Uterus (tissue), 4 donors: Measurements from ENCODE around the gene BORCS8. TPM values are rescaled to one million over a fixed set of nuclear protein-coding genes. Genes with fewer than 3 reads are reported as not detected.
A peak's percentile ranks its signal among the peaks of the same experiment; 100 is the strongest.

Source experiments
- DNase-seq, 2 donors: peaks; one replicate each; pipeline ENCODE4 v3.0.0-alpha.2; 2019 to 2020
- H3K27ac ChIP-seq, 2 donors: fragments of 200-600 bp; sonication (generic); 1 replicate in 1 of 2; 2 replicates in 1 of 2; pipeline ENCODE4 v1.5.1; 2016 to 2018
- H3K27me3 ChIP-seq, 2 donors: fragments of 200-600 bp; sonication (generic); one replicate each; pipeline ENCODE4 v1.5.1; 2018 to 2019; ENCODE audit warnings: control low read depth in 1 of 2
- H3K36me3 ChIP-seq, 2 donors: fragments of 200-600 bp; sonication (generic); one replicate each; pipeline ENCODE4 v1.5.1; 2019; ENCODE audit warnings: control low read depth in 1 of 2
- H3K4me1 ChIP-seq, 2 donors: fragments of 200-600 bp; sonication (generic); one replicate each; pipeline ENCODE4 v1.5.1; 2018 to 2019; ENCODE audit warnings: control low read depth in 1 of 2
- H3K4me3 ChIP-seq, 2 donors: fragments of 200-600 bp; sonication (generic); 1 replicate in 1 of 2; 2 replicates in 1 of 2; pipeline ENCODE4 v1.5.1; 2018 to 2019; ENCODE audit warnings: mild to moderate bottlenecking in 1 of 2
- H3K9me3 ChIP-seq, 2 donors: fragments of 200-600 bp; sonication (generic); one replicate each; pipeline ENCODE4 v1.5.1; 2019; ENCODE audit warnings: control low read depth in 1 of 2
- POLR2A ChIP-seq, 2 donors: fragments of 450-650 bp; IDR thresholded peaks; one replicate each; pipeline ENCODE4 v1.6.1; 2016; ENCODE audit warnings: antibody characterized with exemption in 2 of 2, mild to moderate bottlenecking in 1 of 2, moderate library complexity in 1 of 2
- intact Hi-C: fragments of 100-400 bp; cut with DNase I; formaldehyde crosslinking; loops from one replicate; pipeline ENCODE4 v1.15.1; 2023; ENCODE audit warnings: low total_unique reads
- total RNA-seq, 4 donors: library from RNA; depleted of rRNA in 3 of 4; stranded (reverse); fragments of >200 nt in 3 of 4; gene quantifications; one replicate each; pipeline versions ENCODE4 v1.1.0 to v1.2.4, GENCODE V29; 2014 to 2023
- TF ChIP-seq, protein P1 (sequence below), 4 experiments: fragments of 200-600 bp in 2 of 4; fragments of 450-650 bp in 2 of 4; sonication (generic) in 2 of 4; IDR thresholded peaks; one replicate each; pipeline ENCODE4 v1.5.1; 2016 to 2019; ENCODE audit warnings: antibody characterized with exemption in 4 of 4, mild to moderate bottlenecking in 2 of 4, moderate library complexity in 1 of 4
- donor health status: DM: yes; HTN: yes; CAD: no.

BORCS8 gene
- total RNA-seq, 4 donors from 2014 or later: 0.26 to 28.4 (median 4.0) TPM; not detected in 1

GRCh38 chr19:19204181-19204580 is 12.2 kb upstream of the BORCS8 start:
- no peaks in the 10 kb centered on the region for H3K36me3 ChIP-seq
- no peak for DNase-seq
- no peaks in the 10 kb centered on the region for H3K27me3 ChIP-seq
- no peaks in the 10 kb centered on the region for H3K9me3 ChIP-seq
- no peak for TF ChIP-seq POLR2A (IDR thresholded peaks at IDR 0.05)
- TF ChIP-seq, protein P1, sequence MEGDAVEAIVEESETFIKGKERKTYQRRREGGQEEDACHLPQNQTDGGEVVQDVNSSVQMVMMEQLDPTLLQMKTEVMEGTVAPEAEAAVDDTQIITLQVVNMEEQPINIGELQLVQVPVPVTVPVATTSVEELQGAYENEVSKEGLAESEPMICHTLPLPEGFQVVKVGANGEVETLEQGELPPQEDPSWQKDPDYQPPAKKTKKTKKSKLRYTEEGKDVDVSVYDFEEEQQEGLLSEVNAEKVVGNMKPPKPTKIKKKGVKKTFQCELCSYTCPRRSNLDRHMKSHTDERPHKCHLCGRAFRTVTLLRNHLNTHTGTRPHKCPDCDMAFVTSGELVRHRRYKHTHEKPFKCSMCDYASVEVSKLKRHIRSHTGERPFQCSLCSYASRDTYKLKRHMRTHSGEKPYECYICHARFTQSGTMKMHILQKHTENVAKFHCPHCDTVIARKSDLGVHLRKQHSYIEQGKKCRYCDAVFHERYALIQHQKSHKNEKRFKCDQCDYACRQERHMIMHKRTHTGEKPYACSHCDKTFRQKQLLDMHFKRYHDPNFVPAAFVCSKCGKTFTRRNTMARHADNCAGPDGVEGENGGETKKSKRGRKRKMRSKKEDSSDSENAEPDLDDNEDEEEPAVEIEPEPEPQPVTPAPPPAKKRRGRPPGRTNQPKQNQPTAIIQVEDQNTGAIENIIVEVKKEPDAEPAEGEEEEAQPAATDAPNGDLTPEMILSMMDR (IDR thresholded peaks at IDR 0.05): no peak
- intact Hi-C loops: no loop called here
- H3K27ac ChIP-seq: no peak overlapping the region
- H3K4me3 ChIP-seq: no peak overlapping the region
- H3K4me1 ChIP-seq: peaks cover 0 to 8% of the 10 kb centered on the region in 2 donors

DNA sequence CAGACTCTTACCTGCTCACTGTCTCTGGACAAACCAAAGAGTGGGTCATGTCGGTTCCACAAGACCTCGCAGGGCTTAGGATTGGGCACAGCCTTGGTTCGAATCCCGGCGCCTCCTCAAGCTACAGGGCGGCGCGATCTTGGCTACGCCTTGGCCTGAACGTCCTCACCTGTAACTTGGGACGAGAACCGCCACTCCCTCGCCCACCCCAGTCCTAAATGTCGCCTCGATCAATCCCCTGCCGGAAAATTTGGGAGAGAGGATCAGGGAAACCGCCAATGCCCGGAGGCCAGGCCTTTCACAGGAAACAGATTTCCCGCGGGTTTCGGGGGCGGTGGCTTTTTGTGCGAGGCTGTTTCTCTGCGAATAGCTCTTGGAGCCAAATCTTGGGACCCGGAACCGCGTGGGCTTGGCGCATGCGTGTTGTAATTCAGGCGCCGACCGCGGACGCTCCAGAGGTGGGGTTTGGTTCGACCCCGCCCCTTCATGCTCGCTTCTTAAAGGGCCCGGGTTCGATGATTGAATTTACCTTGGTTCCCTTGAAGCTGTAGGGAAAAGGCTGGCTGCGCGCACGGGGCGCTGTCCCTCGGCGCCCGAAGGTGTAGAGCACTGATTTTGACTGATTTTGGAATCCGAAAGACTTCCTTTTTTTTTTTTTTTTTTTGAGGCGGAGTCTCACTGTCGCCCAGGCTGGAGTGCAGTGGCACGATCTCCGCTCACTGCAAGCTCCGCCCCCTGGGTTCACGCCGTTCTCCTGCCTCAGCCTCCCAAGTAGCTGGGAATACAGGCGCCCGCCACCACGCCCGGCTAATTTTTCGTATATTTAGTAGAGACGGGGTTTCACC is 11.3 kb upstream of the BORCS8 start, which contains the start of gene NR2C2AP:
Gene NR2C2AP, minus strand, starts transcription at position 403 of the 845 bp plus-strand sequence. Its CDS starts 354 bp downstream, at position 49.
- H3K27me3 ChIP-seq: no peaks in the 10 kb centered on the region
- peak within 1 kb of the TSS; percentile 61 to 84 for H3K27ac ChIP-seq
- peaks cover 0 to 8% of the 10 kb centered on the region in 2 donors for H3K4me1 ChIP-seq
- no peaks in the 10 kb centered on the region for H3K9me3 ChIP-seq
- intact Hi-C loops: no loop called here
- no peak for TF ChIP-seq POLR2A (IDR thresholded peaks at IDR 0.05)
- TF ChIP-seq, protein P1 (IDR thresholded peaks at IDR 0.05): peak in 1 of 4 experiments; percentile 27
- H3K4me3 ChIP-seq: peak within 1 kb of the TSS; percentile 48 to 52
- peak; percentile 91 to 92 for DNase-seq
- H3K36me3 ChIP-seq: no peaks in the 10 kb centered on the region

- no peaks in the 10 kb centered on the region for H3K9me3 ChIP-seq
- no peak for TF ChIP-seq POLR2A (IDR thresholded peaks at IDR 0.05)
- TF ChIP-seq, protein P1 (IDR thresholded peaks at IDR 0.05): no peak
- no peak for DNase-seq
- H3K27ac ChIP-seq: peak overlapping the region; percentile 61 to 84
- intact Hi-C loops: no loop called here
- H3K27me3 ChIP-seq: no peaks in the 10 kb centered on the region
- H3K4me1 ChIP-seq: peaks cover 0 to 8% of the 10 kb centered on the region in 2 donors
- no peaks in the 10 kb centered on the region for H3K36me3 ChIP-seq
- H3K4me3 ChIP-seq: peak overlapping the region; percentile 48 to 52
These were observed 10.7 kb upstream of the BORCS8 start for GRCh38 chr19:19202707-19203011.

DNA sequence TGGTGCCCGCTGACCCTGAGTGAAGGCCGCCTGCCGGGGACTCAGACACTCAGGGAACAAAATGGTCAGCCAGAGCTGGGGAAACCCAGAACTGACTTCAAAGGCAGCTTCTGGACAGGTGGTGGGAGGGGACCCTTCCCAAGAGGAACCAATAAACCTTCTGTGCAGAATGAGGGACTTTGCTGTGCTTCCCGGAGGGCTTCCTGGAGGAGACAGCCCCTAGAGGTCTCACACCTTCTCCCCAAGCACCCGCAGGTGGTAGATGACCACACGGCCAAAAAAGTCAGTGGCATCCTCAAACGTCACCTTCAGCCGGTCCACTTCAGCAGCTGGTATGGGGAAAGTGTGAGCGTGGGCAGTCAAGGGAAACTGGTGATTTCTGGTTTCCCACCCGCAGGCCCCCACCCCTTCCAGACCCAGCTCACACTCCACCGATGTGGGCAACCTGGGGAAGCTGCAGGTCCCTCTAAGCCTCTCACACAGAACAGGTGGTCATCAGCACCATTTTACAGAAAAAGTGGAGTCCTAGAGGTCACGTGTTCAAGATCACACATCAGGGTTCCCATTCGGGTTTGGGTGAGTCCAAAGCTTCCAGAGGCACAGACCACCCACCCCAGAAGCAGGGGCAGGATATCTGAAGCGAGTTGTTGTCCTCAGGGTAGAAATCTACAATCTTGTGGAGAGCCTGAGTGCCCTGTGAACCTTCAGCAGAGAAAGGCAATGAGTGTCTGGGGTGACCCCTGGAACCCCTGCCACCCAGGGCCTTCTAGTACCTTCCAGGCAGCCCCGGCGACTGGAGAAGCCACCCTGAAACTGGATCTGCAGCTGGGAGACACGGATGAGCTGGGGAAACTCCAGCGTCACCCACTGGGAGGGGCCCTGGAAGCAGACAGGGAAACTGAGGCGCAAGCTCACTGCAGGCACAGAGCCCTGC is 10.0 kb upstream of the BORCS8 start:
- peak overlapping the region; percentile 48 to 52 for H3K4me3 ChIP-seq
- H3K36me3 ChIP-seq: no peaks in the 10 kb centered on the region
- no peaks in the 10 kb centered on the region for H3K27me3 ChIP-seq
- H3K4me1 ChIP-seq: peaks cover 0 to 8% of the 10 kb centered on the region in 2 donors
- H3K9me3 ChIP-seq: no peaks in the 10 kb centered on the region
- DNase-seq: no peak
- TF ChIP-seq, protein P1 (IDR thresholded peaks at IDR 0.05): no peak
- no peak for TF ChIP-seq POLR2A (IDR thresholded peaks at IDR 0.05)
- H3K27ac ChIP-seq: peak overlapping the region in 1 of 2 donors; percentile 61
- intact Hi-C loops: no loop called here
